Activated B cell treated with CpG ODN at 0.5 μM for 24 hours (primary cell): Measurements from ENCODE around the gene ACTL8. TPM values are rescaled to one million over a fixed set of nuclear protein-coding genes. Genes with fewer than 3 reads are reported as not detected.

Experiments
- ATAC-seq: fragments of 200-7000 bp; cut with Tn5 transposase; one replicate; pipeline ENCODE4 v1.10.0; 2021; ENCODE audit warnings: low read depth, mild to moderate bottlenecking, moderate library complexity
- CTCF ChIA-PET: fragments of 350-600 bp; sonication (Branson Sonifier 250); formaldehyde crosslinking; loops from one replicate; lab custom pipeline; 2021; ENCODE audit warnings: antibody characterized with exemption; lab: Charles Lee
- POLR2A ChIA-PET: fragments of 350-600 bp; sonication (Branson Sonifier 250); formaldehyde crosslinking; loops from one replicate; lab custom pipeline; 2021; ENCODE audit warnings: antibody characterized with exemption; lab: Charles Lee
- DNase-seq: peaks from one replicate; pipeline ENCODE4 v3.0.0; 2022
- H3K27ac Mint-ChIP-seq: one replicate; pipeline ENCODE4 v1.8.0; 2020; ENCODE audit warnings: mixed read lengths
- H3K27me3 Mint-ChIP-seq: one replicate; pipeline ENCODE4 v1.8.0; 2021; ENCODE audit warnings: mixed read lengths
- H3K36me3 Mint-ChIP-seq: one replicate; pipeline ENCODE4 v1.8.0; 2021; ENCODE audit warnings: low read depth, mixed read lengths
- H3K4me1 Mint-ChIP-seq: one replicate; pipeline ENCODE4 v1.8.0; 2021; ENCODE audit warnings: mixed read lengths
- H3K4me3 Mint-ChIP-seq: one replicate; pipeline ENCODE4 v1.8.0; 2020; ENCODE audit warnings: mild to moderate bottlenecking, mixed read lengths
- H3K9me3 Mint-ChIP-seq: one replicate; pipeline ENCODE4 v1.8.0; 2020; ENCODE audit warnings: mixed read lengths
- CTCF ChIP-seq: fragments of 200-600 bp; IDR thresholded peaks from one replicate; pipeline ENCODE4 v1.8.0; 2022; ENCODE audit warnings: antibody characterized with exemption, mild to moderate bottlenecking
- intact Hi-C: fragments of 100-400 bp; cut with micrococcal nuclease; formaldehyde crosslinking; loops from one replicate; pipeline ENCODE4 v1.15.1; 2024
- total RNA-seq: library from RNA; stranded (reverse); gene quantifications from 2 replicates; pipeline ENCODE4 v1.2.3, GENCODE V29; 2022

ACTL8 gene
- total RNA-seq, 1 donor from 2014 or later, result not detected

- Mint-ChIP-seq H3K36me3 (no peaks in the 10 kb centered on the region), H3K9me3 (no peaks in the 10 kb centered on the region), H3K4me3 (no peak overlapping the region), H3K27ac (no peak overlapping the region), H3K27me3 (peaks cover 13% of the 10 kb centered on the region), H3K4me1 (no peaks in the 10 kb centered on the region)
- DNase-seq, result no peak
- ATAC-seq, result no peak
- CTCF ChIA-PET, result no interaction called here
- POLR2A ChIA-PET, result no interaction called here
- intact Hi-C loops, result no loop called here
- TF ChIP-seq CTCF, result no peak
These were observed 14.1 kb upstream of the ACTL8 start for GRCh38 chr1:17741052-17741451.

GRCh38 chr1:17742583-17742982 lies 12.6 kb upstream of the ACTL8 start:
- Mint-ChIP-seq H3K27me3 (peaks cover 18% of the 10 kb centered on the region), H3K9me3 (peaks cover 3% of the 10 kb centered on the region), H3K4me1 (no peaks in the 10 kb centered on the region), H3K4me3 (no peak overlapping the region), H3K27ac (no peak overlapping the region), H3K36me3 (no peaks in the 10 kb centered on the region)
- ATAC-seq (no peak), DNase-seq (no peak)
- intact Hi-C loops, result no loop called here
- CTCF ChIA-PET, result no interaction called here
- no peak for TF ChIP-seq CTCF
- POLR2A ChIA-PET, result no interaction called here

- Mint-ChIP-seq H3K4me1 (no peaks in the 10 kb centered on the region), H3K4me3 (no peak overlapping the region), H3K36me3 (no peaks in the 10 kb centered on the region), H3K27ac (no peak overlapping the region), H3K9me3 (peaks cover 3% of the 10 kb centered on the region), H3K27me3 (peaks cover 19% of the 10 kb centered on the region)
- DNase-seq (no peak), ATAC-seq (no peak)
- ChIA-PET CTCF (no interaction called here), POLR2A (no interaction called here)
- TF ChIP-seq CTCF, result no peak
- intact Hi-C loops, result no loop called here
These were observed 12.0 kb upstream of the ACTL8 start for GRCh38 chr1:17743008-17743647.

GRCh38 chr1:17743925-17744324 lies 11.2 kb upstream of the ACTL8 start:
- ChIA-PET CTCF (no interaction called here), POLR2A (no interaction called here)
- no peak for TF ChIP-seq CTCF
- DNase-seq, result no peak
- Mint-ChIP-seq H3K4me1 (no peaks in the 10 kb centered on the region), H3K36me3 (no peaks in the 10 kb centered on the region), H3K4me3 (no peak overlapping the region), H3K9me3 (peaks cover 3% of the 10 kb centered on the region), H3K27me3 (peaks cover 19% of the 10 kb centered on the region), H3K27ac (no peak overlapping the region)
- no peak for ATAC-seq
- intact Hi-C loops, result no loop called here

GRCh38 chr1:17744666-17745478 lies 10.3 kb upstream of the ACTL8 start:
- Mint-ChIP-seq H3K36me3 (no peaks in the 10 kb centered on the region), H3K4me1 (no peaks in the 10 kb centered on the region), H3K9me3 (peaks cover 3% of the 10 kb centered on the region), H3K27me3 (peaks cover 19% of the 10 kb centered on the region), H3K4me3 (no peak overlapping the region), H3K27ac (no peak overlapping the region)
- ChIA-PET POLR2A (interaction anchor here (0.6 kb wide), 1 partner anchor 12 kb away, joined by 9 read pairs; no protein-coding TSS in a partner anchor), CTCF (interaction anchor here (0.6 kb wide), 1 partner anchor 331 kb away, joined by 4 read pairs; no protein-coding TSS in a partner anchor)
- TF ChIP-seq CTCF, result no peak
- intact Hi-C loops, result no loop called here
- ATAC-seq (no peak), DNase-seq (no peak)
